HEK293T (cell line): ENCODE results near the gene PRKAG2.
A peak's percentile ranks its signal among the peaks of the same experiment; 100 is the strongest.
"Not testable (repeated sequence)": the region's sequence is repeated elsewhere in the genome, so short reads cannot be mapped to it uniquely, and the experiment has no call there.

Experiments used
- CTCF ChIA-PET: fragments of 350-600 bp; formaldehyde crosslinking; extraction: SDS; loops from one replicate; lab custom pipeline; 2021; ENCODE audit warnings: antibody characterized with exemption, inconsistent platforms; lab: Yijun Ruan, JAX
- POLR2A ChIA-PET: fragments of 350-600 bp; formaldehyde crosslinking; extraction: SDS; loops from one replicate; lab custom pipeline; 2020; ENCODE audit warnings: antibody characterized with exemption, inconsistent platforms; lab: Yijun Ruan, JAX
- DNase-seq: peaks from one replicate; pipeline ENCODE4 v3.0.0; 2012; ENCODE audit warnings: mixed read lengths; ENCODE audit errors: extremely low spot score
- ARNT ChIP-seq: fragments of 450-650 bp; IDR thresholded peaks from 2 replicates; pipeline ENCODE4 v1.6.1; 2017; ENCODE audit warnings: mild to moderate bottlenecking
- BHLHE40 ChIP-seq: fragments of 450-650 bp; IDR thresholded peaks from 2 replicates; pipeline ENCODE4 v1.6.1; 2016; ENCODE audit warnings: mild to moderate bottlenecking, moderate library complexity, borderline replicate concordance
- CTBP1 ChIP-seq: fragments of 450-650 bp; IDR thresholded peaks from 2 replicates; pipeline ENCODE4 v1.6.1; 2016; ENCODE audit warnings: borderline replicate concordance
- ELF4 ChIP-seq: fragments of 450-650 bp; IDR thresholded peaks from 2 replicates; pipeline ENCODE4 v1.6.1; 2017; ENCODE audit warnings: antibody characterized with exemption
- FOXA1 ChIP-seq: fragments of 450-650 bp; IDR thresholded peaks from 2 replicates; pipeline ENCODE4 v1.6.1; 2016; ENCODE audit warnings: mild to moderate bottlenecking
- FOXK2 ChIP-seq: fragments of 450-650 bp; IDR thresholded peaks from 2 replicates; pipeline ENCODE4 v1.6.1; 2016; ENCODE audit warnings: mild to moderate bottlenecking
- FOXM1 ChIP-seq: fragments of 450-650 bp; IDR thresholded peaks from 2 replicates; pipeline ENCODE4 v1.6.1; 2017; ENCODE audit warnings: mild to moderate bottlenecking, borderline replicate concordance
- HDGF ChIP-seq: fragments of 450-650 bp; IDR thresholded peaks from 2 replicates; pipeline ENCODE4 v1.6.1; 2017; ENCODE audit warnings: antibody characterized with exemption, borderline replicate concordance
- L3MBTL2 ChIP-seq: fragments of 450-650 bp; conservative IDR thresholded peaks from 2 replicates; pipeline ENCODE4 v1.6.1; 2016; ENCODE audit warnings: mild to moderate bottlenecking
- LEF1 ChIP-seq: fragments of 450-650 bp; IDR thresholded peaks from 2 replicates; pipeline ENCODE4 v1.6.1; 2017; ENCODE audit warnings: mild to moderate bottlenecking, borderline replicate concordance
- NFRKB ChIP-seq: fragments of 450-650 bp; IDR thresholded peaks from 2 replicates; pipeline ENCODE4 v1.6.1; 2016; ENCODE audit warnings: mild to moderate bottlenecking, moderate library complexity
- PKNOX1 ChIP-seq: fragments of 450-650 bp; IDR thresholded peaks from 2 replicates; pipeline ENCODE4 v1.6.1; 2016
- SP1 ChIP-seq: fragments of 450-650 bp; IDR thresholded peaks from 2 replicates; pipeline ENCODE4 v1.6.1; 2017
- SUZ12 ChIP-seq: fragments of 450-650 bp; IDR thresholded peaks from 2 replicates; pipeline ENCODE4 v1.6.1; 2016; ENCODE audit warnings: mild to moderate bottlenecking
- TARDBP ChIP-seq: fragments of 450-650 bp; IDR thresholded peaks from 2 replicates; pipeline ENCODE4 v1.6.1; 2016
- ZNF384 ChIP-seq: fragments of 450-650 bp; IDR thresholded peaks from 2 replicates; pipeline ENCODE4 v1.6.1; 2016

Gene PRKAG2

GRCh38 chr7:151914051-151914450, 37.1 kb upstream of the PRKAG2 start:
- TF ChIP-seq PKNOX1, result no peak
- no peak for TF ChIP-seq ARNT
- no peak for TF ChIP-seq NFRKB
- no peak for TF ChIP-seq BHLHE40
- no peak for TF ChIP-seq FOXM1
- no peak for TF ChIP-seq L3MBTL2
- no peak for TF ChIP-seq TARDBP
- no peak for TF ChIP-seq LEF1
- TF ChIP-seq SUZ12, result no peak
- TF ChIP-seq CTBP1, result no peak
- no peak for TF ChIP-seq SP1
- TF ChIP-seq ELF4, result no peak
- no peak for TF ChIP-seq FOXA1
- no peak for TF ChIP-seq HDGF
- TF ChIP-seq ZNF384, result no peak
- TF ChIP-seq FOXK2, result no peak
- DNase-seq, result no peak
- ChIA-PET POLR2A (no interaction called here), CTCF (no interaction called here)

- POLR2A ChIA-PET, CTCF ChIA-PET, DNase-seq: not testable (repeated sequence)
Observed at GRCh38 chr7:151910655-151911054, 33.7 kb upstream of the PRKAG2 start.

- CTCF ChIA-PET, POLR2A ChIA-PET, DNase-seq: not testable (repeated sequence)
Observed at GRCh38 chr7:151907115-151907514, 30.2 kb upstream of the PRKAG2 start.

GRCh38 chr7:151905766-151906165, 28.9 kb upstream of the PRKAG2 start:
- CTCF ChIA-PET, result no interaction called here
- POLR2A ChIA-PET, result no interaction called here
- no peak for DNase-seq
- TF ChIP-seq CTBP1 (no peak), L3MBTL2 (no peak), FOXA1 (no peak), FOXM1 (no peak), SUZ12 (no peak), PKNOX1 (no peak), ELF4 (no peak), SP1 (no peak), LEF1 (no peak), HDGF (no peak), ZNF384 (no peak), NFRKB (no peak), ARNT (no peak)

GRCh38 chr7:151905353-151905752, 28.4 kb upstream of the PRKAG2 start:
- no peak for DNase-seq
- ChIA-PET POLR2A (no interaction called here), CTCF (no interaction called here)
- no peak for TF ChIP-seq ELF4
- no peak for TF ChIP-seq NFRKB
- TF ChIP-seq L3MBTL2, result no peak
- TF ChIP-seq BHLHE40, result no peak
- TF ChIP-seq ZNF384, result no peak
- no peak for TF ChIP-seq CTBP1
- no peak for TF ChIP-seq SUZ12
- no peak for TF ChIP-seq FOXK2
- no peak for TF ChIP-seq HDGF
- no peak for TF ChIP-seq ARNT
- TF ChIP-seq SP1, result no peak
- TF ChIP-seq FOXA1, result no peak
- no peak for TF ChIP-seq PKNOX1
- no peak for TF ChIP-seq TARDBP
- TF ChIP-seq FOXM1, result no peak
- no peak for TF ChIP-seq LEF1

- no peak for DNase-seq
- ChIA-PET POLR2A (no interaction called here), CTCF (interaction anchor here (1.2 kb wide), 1 partner anchor 145 kb away, joined by 4 read pairs; no protein-coding TSS in a partner anchor)
- peak; percentile 80 for TF ChIP-seq PKNOX1
- TF ChIP-seq FOXK2, result no peak
Observed at GRCh38 chr7:151904270-151904669, 27.4 kb upstream of the PRKAG2 start.
